DOHH2 (cell line): ENCODE data around the gene PLCB2.

ENCODE experiments used
- EZH2phosphoT487 ChIP-seq: fragments of 200-600 bp; sonication (generic); IDR thresholded peaks from 2 replicates; pipeline ENCODE4 v1.6.1; 2017; ENCODE audit warnings: borderline replicate concordance, mild to moderate bottlenecking, antibody characterized with exemption, low read length, moderate library complexity, mixed read lengths
- TF ChIP-seq, protein P1 (sequence below): fragments of 200-600 bp; sonication (generic); IDR thresholded peaks from one replicate; pipeline ENCODE4 v1.5.1; 2014; ENCODE audit warnings: antibody characterized with exemption, mild to moderate bottlenecking, low read depth, low read length; ENCODE audit not compliant: poor library complexity, severe bottlenecking

DNA sequence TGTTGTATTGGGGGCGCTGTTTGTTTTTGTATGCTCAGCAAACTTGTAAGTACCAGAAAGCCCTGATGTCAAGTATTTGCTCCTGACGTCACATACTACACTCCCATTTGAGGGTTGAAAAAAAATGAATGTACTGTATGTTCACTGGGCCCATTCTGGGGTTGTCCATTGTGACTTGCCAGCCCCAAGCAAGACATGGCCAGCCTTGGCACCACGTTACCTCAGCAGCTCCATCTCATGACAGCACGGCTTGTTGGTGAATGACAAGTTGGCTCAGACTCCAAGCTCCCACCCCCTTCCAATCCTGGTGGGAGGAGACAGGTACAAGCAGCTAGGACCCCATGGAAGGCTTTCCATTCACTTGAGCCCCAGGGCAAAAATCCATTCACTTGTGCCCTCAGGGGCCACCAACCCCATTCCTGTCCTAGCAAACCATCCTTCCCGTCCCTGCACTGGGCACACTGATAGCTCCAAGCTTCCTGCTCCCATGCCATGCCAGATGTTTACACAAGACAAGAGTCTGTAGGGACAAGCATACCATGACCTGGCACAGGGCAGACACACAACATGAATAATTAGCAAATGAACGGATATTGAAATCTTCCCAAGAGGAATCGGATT, 44.7 kb upstream of the PLCB2 start:
- TF ChIP-seq, protein P1, sequence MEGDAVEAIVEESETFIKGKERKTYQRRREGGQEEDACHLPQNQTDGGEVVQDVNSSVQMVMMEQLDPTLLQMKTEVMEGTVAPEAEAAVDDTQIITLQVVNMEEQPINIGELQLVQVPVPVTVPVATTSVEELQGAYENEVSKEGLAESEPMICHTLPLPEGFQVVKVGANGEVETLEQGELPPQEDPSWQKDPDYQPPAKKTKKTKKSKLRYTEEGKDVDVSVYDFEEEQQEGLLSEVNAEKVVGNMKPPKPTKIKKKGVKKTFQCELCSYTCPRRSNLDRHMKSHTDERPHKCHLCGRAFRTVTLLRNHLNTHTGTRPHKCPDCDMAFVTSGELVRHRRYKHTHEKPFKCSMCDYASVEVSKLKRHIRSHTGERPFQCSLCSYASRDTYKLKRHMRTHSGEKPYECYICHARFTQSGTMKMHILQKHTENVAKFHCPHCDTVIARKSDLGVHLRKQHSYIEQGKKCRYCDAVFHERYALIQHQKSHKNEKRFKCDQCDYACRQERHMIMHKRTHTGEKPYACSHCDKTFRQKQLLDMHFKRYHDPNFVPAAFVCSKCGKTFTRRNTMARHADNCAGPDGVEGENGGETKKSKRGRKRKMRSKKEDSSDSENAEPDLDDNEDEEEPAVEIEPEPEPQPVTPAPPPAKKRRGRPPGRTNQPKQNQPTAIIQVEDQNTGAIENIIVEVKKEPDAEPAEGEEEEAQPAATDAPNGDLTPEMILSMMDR, result no peak
- TF ChIP-seq EZH2phosphoT487, result no peak
